HEK293 (cell line): ENCODE data around the gene FBH1.

Experiments
- CTCF ChIA-PET: fragments of 350-600 bp; formaldehyde crosslinking; extraction: SDS; loops from one replicate; lab custom pipeline; 2021; ENCODE audit warnings: antibody characterized with exemption; lab: Yijun Ruan, JAX
- POLR2A ChIA-PET: fragments of 300-600 bp; formaldehyde crosslinking; extraction: SDS; loops from one replicate; lab custom pipeline; 2020; ENCODE audit warnings: antibody characterized with exemption, inconsistent platforms; lab: Yijun Ruan, JAX
- H3K27ac ChIP-seq: fragments of 200-500 bp; sonication (Bioruptor generic); 2 replicates; pipeline ENCODE4 v1.5.1; 2014; ENCODE audit warnings: low read depth, low read length, control low read depth, inconsistent platforms; ENCODE audit errors: extremely low read depth
- H3K36me3 ChIP-seq, 2 experiments: fragments of 200-500 bp in 1 of 2; sonication (Bioruptor generic) in 1 of 2; 1 replicate in 1 of 2; 2 replicates in 1 of 2; pipeline ENCODE4 v1.5.1; 2014 to 2017; ENCODE audit warnings: inconsistent platforms in 2 of 2, low read length in 2 of 2; ENCODE audit not compliant: control insufficient read depth in 2 of 2, insufficient read depth in 1 of 2
- H3K4me1 ChIP-seq: fragments of 200-500 bp; sonication (Bioruptor generic); 2 replicates; pipeline ENCODE4 v1.5.1; 2014; ENCODE audit warnings: mild to moderate bottlenecking, low read length, inconsistent platforms; ENCODE audit not compliant: control insufficient read depth, insufficient read depth
- H3K4me3 ChIP-seq: 2 replicates; pipeline ENCODE4 v1.5.1; 2011; ENCODE audit warnings: low read depth, mild to moderate bottlenecking, control low read depth, low read length, moderate library complexity
- H3K9me3 ChIP-seq: fragments of 200-500 bp; sonication (Bioruptor generic); 2 replicates; pipeline ENCODE4 v1.5.1; 2014; ENCODE audit warnings: low read depth, low read length, inconsistent platforms; ENCODE audit not compliant: control insufficient read depth, insufficient read depth
- GLIS2 ChIP-seq: fragments of 450-650 bp; formaldehyde crosslinking; IDR thresholded peaks from 2 replicates; pipeline ENCODE4 v1.5.1; 2016; ENCODE audit warnings: missing biosample characterization, missing genetic modification characterization
- HOXD13 ChIP-seq: sonication (generic); formaldehyde crosslinking; IDR thresholded peaks from 2 replicates; pipeline ENCODE4 v1.8.0; 2022; ENCODE audit warnings: missing genetic modification reagents, borderline replicate concordance
- SP2 ChIP-seq: fragments of 450-650 bp; formaldehyde crosslinking; IDR thresholded peaks from 2 replicates; pipeline ENCODE4 v1.5.1; 2016; ENCODE audit warnings: missing biosample characterization, missing genetic modification characterization
- TRIM28 ChIP-seq: IDR thresholded peaks from 2 replicates; pipeline ENCODE4 v1.6.1; 2011; ENCODE audit warnings: low read length, control low read depth, borderline replicate concordance
- YY2 ChIP-seq: fragments of 450-650 bp; formaldehyde crosslinking; IDR thresholded peaks from 2 replicates; pipeline ENCODE4 v1.5.1; 2016; ENCODE audit warnings: missing biosample characterization, missing genetic modification characterization
- ZFHX2 ChIP-seq: fragments of 450-650 bp; formaldehyde crosslinking; conservative IDR thresholded peaks from 2 replicates; pipeline ENCODE4 v1.5.1; 2016; ENCODE audit warnings: missing biosample characterization, missing genetic modification characterization
- ZFP69B ChIP-seq: fragments of 450-650 bp; formaldehyde crosslinking; IDR thresholded peaks from 2 replicates; pipeline ENCODE4 v1.5.1; 2016; ENCODE audit warnings: missing biosample characterization, missing genetic modification characterization
- ZNF274 ChIP-seq, 2 experiments: fragments of 200-500 bp in 1 of 2; fragments of 450-650 bp in 1 of 2; sonication (Bioruptor generic) in 1 of 2; formaldehyde crosslinking in 1 of 2; IDR thresholded peaks; 2 replicates each; pipeline versions ENCODE4 v1.5.1 to v1.6.1; 2014 to 2016; ENCODE audit warnings: borderline replicate concordance in 1 of 2, inconsistent platforms in 1 of 2, low read length in 1 of 2, missing biosample characterization in 1 of 2, missing genetic modification characterization in 1 of 2
- ZNF394 ChIP-seq: fragments of 450-650 bp; formaldehyde crosslinking; IDR thresholded peaks from 2 replicates; pipeline ENCODE4 v1.5.1; 2016; ENCODE audit warnings: missing biosample characterization, missing genetic modification characterization, mild to moderate bottlenecking, moderate library complexity, borderline replicate concordance
- ZNF423 ChIP-seq: fragments of 450-650 bp; formaldehyde crosslinking; IDR thresholded peaks from 2 replicates; pipeline ENCODE4 v1.5.1; 2016; ENCODE audit warnings: missing biosample characterization, missing genetic modification characterization
- ZNF544 ChIP-seq: fragments of 450-650 bp; formaldehyde crosslinking; IDR thresholded peaks from 2 replicates; pipeline ENCODE4 v1.5.0; 2017; ENCODE audit warnings: missing biosample characterization, missing genetic modification characterization
- ZNF560 ChIP-seq: fragments of 450-650 bp; formaldehyde crosslinking; IDR thresholded peaks from 2 replicates; pipeline ENCODE4 v1.5.1; 2017; ENCODE audit warnings: missing biosample characterization, missing genetic modification characterization, borderline replicate concordance
- ZNF585B ChIP-seq: fragments of 450-650 bp; formaldehyde crosslinking; IDR thresholded peaks from 2 replicates; pipeline ENCODE4 v1.5.1; 2016; ENCODE audit warnings: missing biosample characterization, missing genetic modification characterization
- ZNF621 ChIP-seq: fragments of 450-650 bp; formaldehyde crosslinking; IDR thresholded peaks from 2 replicates; pipeline ENCODE4 v1.5.1; 2017; ENCODE audit warnings: missing biosample characterization, missing genetic modification characterization
- ZNF623 ChIP-seq: fragments of 450-650 bp; formaldehyde crosslinking; IDR thresholded peaks from 2 replicates; pipeline ENCODE4 v1.5.1; 2016; ENCODE audit warnings: missing biosample characterization, missing genetic modification characterization
- ZNF629 ChIP-seq: fragments of 450-650 bp; formaldehyde crosslinking; IDR thresholded peaks from 2 replicates; pipeline ENCODE4 v1.5.1; 2017; ENCODE audit warnings: missing biosample characterization, missing genetic modification characterization
- ZNF660 ChIP-seq: fragments of 450-650 bp; IDR thresholded peaks from 2 replicates; pipeline ENCODE4 v1.5.1; 2018; ENCODE audit warnings: missing biosample characterization, mild to moderate bottlenecking, missing genetic modification characterization
- TF ChIP-seq, protein P1 (sequence below): fragments of 450-650 bp; formaldehyde crosslinking; IDR thresholded peaks from 2 replicates; pipeline ENCODE4 v1.5.1; 2016; ENCODE audit warnings: missing biosample characterization, missing genetic modification characterization
- TF ChIP-seq, protein P2 (sequence below): fragments of 450-650 bp; formaldehyde crosslinking; IDR thresholded peaks from 2 replicates; pipeline ENCODE4 v1.5.1; 2017; ENCODE audit warnings: missing biosample characterization, missing genetic modification characterization
- TF ChIP-seq, protein P3 (sequence below): fragments of 450-650 bp; formaldehyde crosslinking; IDR thresholded peaks from 2 replicates; pipeline ENCODE4 v1.5.1; 2016; ENCODE audit warnings: missing biosample characterization, missing genetic modification characterization
- TF ChIP-seq, protein P4 (sequence below): fragments of 450-650 bp; formaldehyde crosslinking; IDR thresholded peaks from 2 replicates; pipeline ENCODE4 v1.5.1; 2016; ENCODE audit warnings: missing biosample characterization, missing genetic modification characterization
- TF ChIP-seq, protein P5 (sequence below): fragments of 450-650 bp; formaldehyde crosslinking; IDR thresholded peaks from 2 replicates; pipeline ENCODE4 v1.5.1; 2016; ENCODE audit warnings: missing biosample characterization, missing genetic modification characterization
- TF ChIP-seq, protein P6 (sequence below): fragments of 450-650 bp; formaldehyde crosslinking; IDR thresholded peaks from 2 replicates; pipeline ENCODE4 v1.5.1; 2016; ENCODE audit warnings: missing biosample characterization, missing genetic modification characterization, low read depth
- TF ChIP-seq, protein P7 (sequence below): fragments of 450-650 bp; formaldehyde crosslinking; IDR thresholded peaks from 2 replicates; pipeline ENCODE4 v1.5.1; 2017; ENCODE audit warnings: missing biosample characterization, missing genetic modification characterization
- TF ChIP-seq, protein P8 (sequence below): sonication (generic); formaldehyde crosslinking; IDR thresholded peaks from 2 replicates; pipeline ENCODE4 v1.8.1; 2022; ENCODE audit warnings: mild to moderate bottlenecking, moderate library complexity, missing genetic modification reagents

Gene FBH1

DNA sequence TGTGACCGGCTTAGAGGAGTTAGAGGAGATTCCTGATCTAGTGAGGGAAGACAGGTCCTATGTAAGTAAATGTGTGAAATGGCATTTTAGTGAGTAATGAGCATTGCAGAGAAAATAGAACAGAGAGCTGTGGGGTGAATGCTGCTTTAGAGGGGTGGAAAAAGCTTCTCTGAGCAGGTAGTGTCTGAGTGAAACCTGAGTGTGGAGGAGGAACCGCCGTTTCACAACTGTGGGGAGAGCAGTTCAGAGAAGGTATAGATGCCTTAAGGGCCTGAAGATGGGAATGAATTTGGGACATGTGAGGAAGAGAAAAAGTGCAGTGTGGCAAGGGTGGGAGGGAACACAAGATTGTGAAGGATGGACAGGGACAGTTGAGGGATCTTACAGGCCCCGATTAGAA is 21.6 kb downstream of the FBH1 start (continued):
- TF ChIP-seq ZNF621 (tag by site-specific recombination) (no peak), ZFHX2 (tag by site-specific recombination) (no peak), GLIS2 (no peak), YY2 (no peak), ZNF544 (tag by site-specific recombination) (no peak), SP2 (tag by site-specific recombination) (no peak), ZNF629 (tag by site-specific recombination) (no peak), ZNF394 (tag by site-specific recombination) (no peak), ZNF423 (no peak), ZNF585B (tag by site-specific recombination) (no peak)
- TF ChIP-seq, protein P1, sequence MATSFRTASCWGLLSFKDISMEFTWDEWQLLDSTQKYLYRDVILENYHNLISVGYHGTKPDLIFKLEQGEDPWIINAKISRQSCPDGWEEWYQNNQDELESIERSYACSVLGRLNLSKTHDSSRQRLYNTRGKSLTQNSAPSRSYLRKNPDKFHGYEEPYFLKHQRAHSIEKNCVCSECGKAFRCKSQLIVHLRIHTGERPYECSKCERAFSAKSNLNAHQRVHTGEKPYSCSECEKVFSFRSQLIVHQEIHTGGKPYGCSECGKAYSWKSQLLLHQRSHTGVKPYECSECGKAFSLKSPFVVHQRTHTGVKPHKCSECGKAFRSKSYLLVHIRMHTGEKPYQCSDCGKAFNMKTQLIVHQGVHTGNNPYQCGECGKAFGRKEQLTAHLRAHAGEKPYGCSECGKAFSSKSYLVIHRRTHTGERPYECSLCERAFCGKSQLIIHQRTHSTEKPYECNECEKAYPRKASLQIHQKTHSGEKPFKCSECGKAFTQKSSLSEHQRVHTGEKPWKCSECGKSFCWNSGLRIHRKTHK (tag by site-specific recombination) = no peak
- TF ChIP-seq, protein P2, sequence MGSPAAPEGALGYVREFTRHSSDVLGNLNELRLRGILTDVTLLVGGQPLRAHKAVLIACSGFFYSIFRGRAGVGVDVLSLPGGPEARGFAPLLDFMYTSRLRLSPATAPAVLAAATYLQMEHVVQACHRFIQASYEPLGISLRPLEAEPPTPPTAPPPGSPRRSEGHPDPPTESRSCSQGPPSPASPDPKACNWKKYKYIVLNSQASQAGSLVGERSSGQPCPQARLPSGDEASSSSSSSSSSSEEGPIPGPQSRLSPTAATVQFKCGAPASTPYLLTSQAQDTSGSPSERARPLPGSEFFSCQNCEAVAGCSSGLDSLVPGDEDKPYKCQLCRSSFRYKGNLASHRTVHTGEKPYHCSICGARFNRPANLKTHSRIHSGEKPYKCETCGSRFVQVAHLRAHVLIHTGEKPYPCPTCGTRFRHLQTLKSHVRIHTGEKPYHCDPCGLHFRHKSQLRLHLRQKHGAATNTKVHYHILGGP = no peak
- TF ChIP-seq, protein P3, sequence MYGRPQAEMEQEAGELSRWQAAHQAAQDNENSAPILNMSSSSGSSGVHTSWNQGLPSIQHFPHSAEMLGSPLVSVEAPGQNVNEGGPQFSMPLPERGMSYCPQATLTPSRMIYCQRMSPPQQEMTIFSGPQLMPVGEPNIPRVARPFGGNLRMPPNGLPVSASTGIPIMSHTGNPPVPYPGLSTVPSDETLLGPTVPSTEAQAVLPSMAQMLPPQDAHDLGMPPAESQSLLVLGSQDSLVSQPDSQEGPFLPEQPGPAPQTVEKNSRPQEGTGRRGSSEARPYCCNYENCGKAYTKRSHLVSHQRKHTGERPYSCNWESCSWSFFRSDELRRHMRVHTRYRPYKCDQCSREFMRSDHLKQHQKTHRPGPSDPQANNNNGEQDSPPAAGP (tag by site-specific recombination) = no peak
- TF ChIP-seq, protein P4, sequence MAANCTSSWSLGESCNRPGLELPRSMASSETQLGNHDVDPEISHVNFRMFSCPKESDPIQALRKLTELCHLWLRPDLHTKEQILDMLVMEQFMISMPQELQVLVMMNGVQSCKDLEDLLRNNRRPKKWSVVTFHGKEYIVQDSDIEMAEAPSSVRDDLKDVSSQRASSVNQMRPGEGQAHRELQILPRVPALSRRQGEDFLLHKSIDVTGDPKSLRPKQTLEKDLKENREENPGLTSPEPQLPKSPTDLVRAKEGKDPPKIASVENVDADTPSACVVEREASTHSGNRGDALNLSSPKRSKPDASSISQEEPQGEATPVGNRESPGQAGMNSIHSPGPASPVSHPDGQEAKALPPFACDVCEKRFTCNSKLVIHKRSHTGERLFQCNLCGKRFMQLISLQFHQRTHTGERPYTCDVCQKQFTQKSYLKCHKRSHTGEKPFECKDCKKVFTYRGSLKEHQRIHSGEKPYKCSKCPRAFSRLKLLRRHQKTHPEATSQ (tag by site-specific recombination) = no peak
- TF ChIP-seq, all 188 proteins: peak for 0

DNA sequence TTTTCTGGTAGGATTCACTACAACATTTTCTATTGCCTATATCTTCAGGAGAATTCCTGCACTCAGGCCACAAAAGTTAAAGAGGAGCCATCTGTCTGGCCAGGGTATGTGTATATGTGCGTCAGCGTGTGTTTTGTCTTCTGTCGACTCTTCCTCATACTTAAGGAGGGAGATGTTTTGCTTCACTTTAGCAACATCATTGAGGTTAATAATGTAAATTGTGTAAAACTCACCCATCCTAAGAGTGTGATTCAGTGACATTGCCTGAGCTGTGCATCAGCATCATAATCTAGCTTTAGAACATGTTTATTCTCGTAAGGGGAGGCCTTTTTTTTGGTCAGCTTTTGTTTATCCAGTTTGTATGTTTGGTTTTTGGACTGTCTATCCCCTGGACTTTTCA is 23.7 kb downstream of the FBH1 start:
- Histone ChIP-seq H3K4me3 (no peak overlapping the region), H3K27ac (no peak overlapping the region), H3K9me3 (no peaks in the 10 kb centered on the region), H3K4me1 (no peaks in the 10 kb centered on the region), H3K36me3 (peaks cover 47 to 97% of the 10 kb centered on the region in 2 experiments)
- CTCF ChIA-PET = no interaction called here
- TF ChIP-seq ZFP69B (tag by site-specific recombination) = no peak
- no peak for TF ChIP-seq ZNF560 (tag by site-specific recombination)
- TF ChIP-seq ZNF274 (IDR thresholded peaks at IDR 0.05; ENCODE audit: low read length) = no peak
- TF ChIP-seq ZNF274 (tag by site-specific recombination; IDR thresholded peaks at IDR 0.05; ENCODE audit: borderline replicate concordance) = no peak
- no peak for TF ChIP-seq TRIM28
- no peak for TF ChIP-seq ZNF660 (tag by site-specific recombination)
- TF ChIP-seq, protein P5, sequence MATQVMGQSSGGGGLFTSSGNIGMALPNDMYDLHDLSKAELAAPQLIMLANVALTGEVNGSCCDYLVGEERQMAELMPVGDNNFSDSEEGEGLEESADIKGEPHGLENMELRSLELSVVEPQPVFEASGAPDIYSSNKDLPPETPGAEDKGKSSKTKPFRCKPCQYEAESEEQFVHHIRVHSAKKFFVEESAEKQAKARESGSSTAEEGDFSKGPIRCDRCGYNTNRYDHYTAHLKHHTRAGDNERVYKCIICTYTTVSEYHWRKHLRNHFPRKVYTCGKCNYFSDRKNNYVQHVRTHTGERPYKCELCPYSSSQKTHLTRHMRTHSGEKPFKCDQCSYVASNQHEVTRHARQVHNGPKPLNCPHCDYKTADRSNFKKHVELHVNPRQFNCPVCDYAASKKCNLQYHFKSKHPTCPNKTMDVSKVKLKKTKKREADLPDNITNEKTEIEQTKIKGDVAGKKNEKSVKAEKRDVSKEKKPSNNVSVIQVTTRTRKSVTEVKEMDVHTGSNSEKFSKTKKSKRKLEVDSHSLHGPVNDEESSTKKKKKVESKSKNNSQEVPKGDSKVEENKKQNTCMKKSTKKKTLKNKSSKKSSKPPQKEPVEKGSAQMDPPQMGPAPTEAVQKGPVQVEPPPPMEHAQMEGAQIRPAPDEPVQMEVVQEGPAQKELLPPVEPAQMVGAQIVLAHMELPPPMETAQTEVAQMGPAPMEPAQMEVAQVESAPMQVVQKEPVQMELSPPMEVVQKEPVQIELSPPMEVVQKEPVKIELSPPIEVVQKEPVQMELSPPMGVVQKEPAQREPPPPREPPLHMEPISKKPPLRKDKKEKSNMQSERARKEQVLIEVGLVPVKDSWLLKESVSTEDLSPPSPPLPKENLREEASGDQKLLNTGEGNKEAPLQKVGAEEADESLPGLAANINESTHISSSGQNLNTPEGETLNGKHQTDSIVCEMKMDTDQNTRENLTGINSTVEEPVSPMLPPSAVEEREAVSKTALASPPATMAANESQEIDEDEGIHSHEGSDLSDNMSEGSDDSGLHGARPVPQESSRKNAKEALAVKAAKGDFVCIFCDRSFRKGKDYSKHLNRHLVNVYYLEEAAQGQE (tag by site-specific recombination) = no peak
- no peak for TF ChIP-seq ZNF623 (tag by site-specific recombination)
- TF ChIP-seq, protein P6, sequence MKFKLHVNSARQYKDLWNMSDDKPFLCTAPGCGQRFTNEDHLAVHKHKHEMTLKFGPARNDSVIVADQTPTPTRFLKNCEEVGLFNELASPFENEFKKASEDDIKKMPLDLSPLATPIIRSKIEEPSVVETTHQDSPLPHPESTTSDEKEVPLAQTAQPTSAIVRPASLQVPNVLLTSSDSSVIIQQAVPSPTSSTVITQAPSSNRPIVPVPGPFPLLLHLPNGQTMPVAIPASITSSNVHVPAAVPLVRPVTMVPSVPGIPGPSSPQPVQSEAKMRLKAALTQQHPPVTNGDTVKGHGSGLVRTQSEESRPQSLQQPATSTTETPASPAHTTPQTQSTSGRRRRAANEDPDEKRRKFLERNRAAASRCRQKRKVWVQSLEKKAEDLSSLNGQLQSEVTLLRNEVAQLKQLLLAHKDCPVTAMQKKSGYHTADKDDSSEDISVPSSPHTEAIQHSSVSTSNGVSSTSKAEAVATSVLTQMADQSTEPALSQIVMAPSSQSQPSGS (tag by site-specific recombination) = no peak
- TF ChIP-seq HOXD13 (CRISPR knock-in tag) = no peak
- TF ChIP-seq, protein P7, sequence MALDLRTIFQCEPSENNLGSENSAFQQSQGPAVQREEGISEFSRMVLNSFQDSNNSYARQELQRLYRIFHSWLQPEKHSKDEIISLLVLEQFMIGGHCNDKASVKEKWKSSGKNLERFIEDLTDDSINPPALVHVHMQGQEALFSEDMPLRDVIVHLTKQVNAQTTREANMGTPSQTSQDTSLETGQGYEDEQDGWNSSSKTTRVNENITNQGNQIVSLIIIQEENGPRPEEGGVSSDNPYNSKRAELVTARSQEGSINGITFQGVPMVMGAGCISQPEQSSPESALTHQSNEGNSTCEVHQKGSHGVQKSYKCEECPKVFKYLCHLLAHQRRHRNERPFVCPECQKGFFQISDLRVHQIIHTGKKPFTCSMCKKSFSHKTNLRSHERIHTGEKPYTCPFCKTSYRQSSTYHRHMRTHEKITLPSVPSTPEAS = no peak
- TF ChIP-seq, protein P8, sequence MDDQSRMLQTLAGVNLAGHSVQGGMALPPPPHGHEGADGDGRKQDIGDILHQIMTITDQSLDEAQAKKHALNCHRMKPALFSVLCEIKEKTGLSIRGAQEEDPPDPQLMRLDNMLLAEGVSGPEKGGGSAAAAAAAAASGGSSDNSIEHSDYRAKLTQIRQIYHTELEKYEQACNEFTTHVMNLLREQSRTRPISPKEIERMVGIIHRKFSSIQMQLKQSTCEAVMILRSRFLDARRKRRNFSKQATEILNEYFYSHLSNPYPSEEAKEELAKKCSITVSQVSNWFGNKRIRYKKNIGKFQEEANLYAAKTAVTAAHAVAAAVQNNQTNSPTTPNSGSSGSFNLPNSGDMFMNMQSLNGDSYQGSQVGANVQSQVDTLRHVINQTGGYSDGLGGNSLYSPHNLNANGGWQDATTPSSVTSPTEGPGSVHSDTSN (CRISPR knock-in tag) = no peak
- POLR2A ChIA-PET = no interaction called here
